H1 (cell line): Measurements from ENCODE around the gene C1orf87.

ENCODE experiments used
- BACH1 ChIP-seq: IDR thresholded peaks from 2 replicates; pipeline ENCODE4 v1.6.1; 2012; ENCODE audit warnings: low read length, improper control_type of control experiment
- EGR1 ChIP-seq: IDR thresholded peaks from 2 replicates; pipeline ENCODE4 v1.6.1; 2011; ENCODE audit warnings: low read depth, low read length, borderline replicate concordance
- EZH2 ChIP-seq: fragments of 200-600 bp; sonication (generic); IDR thresholded peaks from 2 replicates; pipeline ENCODE4 v1.7.1; 2012; ENCODE audit warnings: low read depth, mild to moderate bottlenecking, moderate library complexity, low read length, inconsistent platforms; ENCODE audit not compliant: severe bottlenecking
- JUN ChIP-seq: IDR thresholded peaks from 2 replicates; pipeline ENCODE4 v1.6.1; 2011; ENCODE audit warnings: low read depth, mild to moderate bottlenecking, improper control_type of control experiment, low read length
- POLR2AphosphoS5 ChIP-seq: IDR thresholded peaks from 2 replicates; pipeline ENCODE4 v1.6.1; 2011; ENCODE audit warnings: low read depth, low read length
- RFX5 ChIP-seq: IDR thresholded peaks from 2 replicates; pipeline ENCODE4 v1.6.1; 2011; ENCODE audit warnings: low read depth, low read length, improper control_type of control experiment, borderline replicate concordance
- SP1 ChIP-seq: IDR thresholded peaks from 2 replicates; pipeline ENCODE4 v1.6.1; 2011; ENCODE audit warnings: low read depth, low read length
- SUZ12 ChIP-seq: fragments of 200-600 bp; sonication (generic); IDR thresholded peaks from 2 replicates; pipeline ENCODE4 v1.6.1; 2012; ENCODE audit warnings: mild to moderate bottlenecking, inconsistent platforms, low read length, moderate library complexity, mixed read lengths
- TAF1 ChIP-seq: IDR thresholded peaks from 2 replicates; pipeline ENCODE4 v1.6.1; 2011; ENCODE audit warnings: mild to moderate bottlenecking, low read depth, low read length
- ZNF274 ChIP-seq: IDR thresholded peaks from 2 replicates; pipeline ENCODE4 v1.7.0; 2012; ENCODE audit warnings: low read length, borderline replicate concordance; ENCODE audit errors: extremely low read depth
- TF ChIP-seq, protein P1 (sequence below), 3 experiments: IDR thresholded peaks; 1 replicate in 2 of 3; 2 replicates in 1 of 3; pipeline versions ENCODE4 v1.5.1 to v1.6.1; 2011; ENCODE audit warnings: low read length in 3 of 3, mild to moderate bottlenecking in 3 of 3, inconsistent platforms in 2 of 3, low read depth in 1 of 3, moderate library complexity in 1 of 3; ENCODE audit not compliant: insufficient read depth in 1 of 3; ENCODE audit errors: control extremely low read depth in 1 of 3

DNA sequence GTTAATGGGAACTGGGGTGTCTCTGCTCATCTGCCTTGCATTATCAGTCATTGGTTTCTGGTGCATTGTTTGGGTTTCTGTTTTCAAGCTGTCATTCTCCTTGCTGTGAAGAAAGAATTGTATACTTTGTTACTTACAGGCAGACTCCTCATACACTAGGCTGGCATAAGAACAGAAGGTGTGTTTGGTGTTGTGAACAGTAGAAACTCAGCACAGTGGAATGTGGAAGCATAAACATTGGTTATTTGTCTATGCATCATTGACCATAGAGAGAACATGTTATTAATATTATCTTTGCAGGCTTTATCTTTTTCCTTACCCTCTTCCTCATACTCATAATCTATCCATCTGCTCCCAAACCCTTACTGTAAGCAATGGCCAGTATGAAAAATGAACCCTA is 18.2 kb downstream of the C1orf87 start:
- TF ChIP-seq EZH2: no peak
- no peak for TF ChIP-seq JUN
- TF ChIP-seq RFX5: no peak
- TF ChIP-seq, protein P1, sequence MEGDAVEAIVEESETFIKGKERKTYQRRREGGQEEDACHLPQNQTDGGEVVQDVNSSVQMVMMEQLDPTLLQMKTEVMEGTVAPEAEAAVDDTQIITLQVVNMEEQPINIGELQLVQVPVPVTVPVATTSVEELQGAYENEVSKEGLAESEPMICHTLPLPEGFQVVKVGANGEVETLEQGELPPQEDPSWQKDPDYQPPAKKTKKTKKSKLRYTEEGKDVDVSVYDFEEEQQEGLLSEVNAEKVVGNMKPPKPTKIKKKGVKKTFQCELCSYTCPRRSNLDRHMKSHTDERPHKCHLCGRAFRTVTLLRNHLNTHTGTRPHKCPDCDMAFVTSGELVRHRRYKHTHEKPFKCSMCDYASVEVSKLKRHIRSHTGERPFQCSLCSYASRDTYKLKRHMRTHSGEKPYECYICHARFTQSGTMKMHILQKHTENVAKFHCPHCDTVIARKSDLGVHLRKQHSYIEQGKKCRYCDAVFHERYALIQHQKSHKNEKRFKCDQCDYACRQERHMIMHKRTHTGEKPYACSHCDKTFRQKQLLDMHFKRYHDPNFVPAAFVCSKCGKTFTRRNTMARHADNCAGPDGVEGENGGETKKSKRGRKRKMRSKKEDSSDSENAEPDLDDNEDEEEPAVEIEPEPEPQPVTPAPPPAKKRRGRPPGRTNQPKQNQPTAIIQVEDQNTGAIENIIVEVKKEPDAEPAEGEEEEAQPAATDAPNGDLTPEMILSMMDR (IDR thresholded peaks at IDR 0.05; ENCODE audit: control extremely low read depth in 1 of 3, insufficient read depth in 1 of 3, low read depth in 1 of 3, low read length in 3 of 3): no peak
- TF ChIP-seq ZNF274: no peak
- TF ChIP-seq POLR2AphosphoS5: no peak
- TF ChIP-seq SP1: no peak
- TF ChIP-seq TAF1: no peak
- no peak for TF ChIP-seq SUZ12
- no peak for TF ChIP-seq BACH1
- no peak for TF ChIP-seq EGR1
